Motor neuron (in vitro differentiated cells): Measurements from ENCODE around the gene SEC24B. TPM values are rescaled to one million over a fixed set of nuclear protein-coding genes. Genes with fewer than 3 reads are reported as not detected.
A peak's percentile ranks its signal among the peaks of the same experiment; 100 is the strongest.

ENCODE experiments used
- ATAC-seq, 8 experiments: fragments of 200-7000 bp; cut with Tn5 transposase; replicated peaks in 6 of 8; 2 replicates each; pipeline ENCODE4 v1.8.0; 2021; ENCODE audit warnings: mild to moderate bottlenecking in 8 of 8, moderate library complexity in 8 of 8
- H3K27ac ChIP-seq, 2 donors: fragments of 250-450 bp; sonication (Bioruptor Pico); 2 replicates each; pipeline ENCODE4 v1.9.0; 2021; ENCODE audit warnings: antibody characterized with exemption in 2 of 2, mild to moderate bottlenecking in 2 of 2, moderate library complexity in 1 of 2
- H3K4me1 ChIP-seq, 2 donors: fragments of 250-450 bp; sonication (Bioruptor Pico); replicated peaks in 1 of 2; 2 replicates each; pipeline ENCODE4 v1.6.1; 2021; ENCODE audit warnings: antibody characterized with exemption in 2 of 2, mild to moderate bottlenecking in 2 of 2, moderate library complexity in 1 of 2
- H3K4me3 ChIP-seq, 5 donors: fragments of 250-450 bp; sonication (Bioruptor Pico); 2 replicates each; pipeline ENCODE4 v1.9.0; 2021; ENCODE audit warnings: antibody characterized with exemption in 5 of 5, mild to moderate bottlenecking in 5 of 5, moderate library complexity in 4 of 5
- WGBS, 10 experiments: fragments of 450-650 bp; shearing (Covaris generic); methylation state at CpG; one replicate each; pipeline ENCODE4 v1.0.0; 2022; 5-methylcytosine and 5-hydroxymethylcytosine counted together
- in situ Hi-C, 9 experiments: fragments of 400-800 bp; cut with MboI; loops; one replicate each; pipeline ENCODE4 v1.15.0; 2021; ENCODE audit warnings: low sequenced_read_pairs in 9 of 9, low pct_unique_long_range_greater_than_20kb in 2 of 9; ENCODE audit not compliant: unreplicated experiment in 9 of 9
- total RNA-seq, 8 experiments: library from RNA; unstranded; fragments of 300-600 nt; gene quantifications; 2 replicates each; pipeline versions ENCODE4 v1.2.3 to v1.2.4, GENCODE V29; 2022

SEC24B gene
- total RNA-seq, 8 experiments from 2014 or later = 15.9 to 28.5 (median 22.4) TPM

DNA sequence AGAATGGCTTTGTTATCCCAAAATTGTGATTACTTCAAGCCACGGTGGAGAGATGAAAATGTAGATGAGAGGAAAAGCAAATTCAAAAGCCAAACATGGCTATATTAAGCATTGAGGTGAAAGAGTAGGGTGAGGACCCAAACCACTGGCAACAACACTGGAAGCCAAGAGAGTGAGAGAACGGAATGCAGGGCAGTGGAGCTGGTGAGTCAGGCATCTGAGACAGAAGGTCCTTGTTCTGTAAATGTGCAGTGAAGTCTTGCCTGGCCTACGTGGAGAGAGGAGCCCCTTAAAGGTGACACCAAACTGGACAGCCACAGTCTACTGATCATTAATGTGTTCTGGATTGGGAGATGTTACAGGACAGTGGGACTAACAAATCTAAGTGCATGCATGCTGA lies 22.8 kb upstream of the SEC24B start:
- Histone ChIP-seq H3K4me1 (peaks cover 0 to 5% of the 10 kb centered on the region in 2 donors), H3K4me3 (no peak overlapping the region), H3K27ac (no peak overlapping the region)
- in situ Hi-C loops = loop anchor here in 4 of 9 experiments (25.0 kb wide), 3 partner anchors 552 to 577 kb away; no protein-coding TSS in a partner anchor
- ATAC-seq = no peak
- 45 to 100% (median 81%) methylated on average over 1 to 3 of the region's 3 CpGs; no CpG with 5 or more reads in 2 of the 10 experiments for WGBS, 10 experiments

DNA sequence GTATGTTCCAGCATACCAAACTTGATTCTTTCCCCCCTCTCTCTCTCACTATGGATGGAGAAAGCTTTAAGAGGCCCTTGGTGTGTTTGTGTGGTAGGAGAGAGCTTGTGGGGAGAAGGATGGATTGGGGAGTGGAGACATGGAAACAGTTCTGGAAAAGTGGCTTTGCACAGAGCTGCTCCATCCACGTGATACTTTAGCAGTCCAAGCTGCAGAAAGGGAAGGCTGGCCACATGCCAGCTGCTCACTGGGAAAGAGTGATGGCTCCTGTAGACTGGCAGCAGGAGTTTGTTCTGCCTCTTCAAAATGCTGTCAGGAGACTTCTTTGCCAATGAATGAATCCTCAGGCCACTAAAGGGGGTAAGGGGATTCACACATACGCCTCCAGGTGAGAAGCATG lies 21.7 kb upstream of the SEC24B start:
- H3K27ac ChIP-seq = no peak overlapping the region
- in situ Hi-C loops = loop anchor here in 4 of 9 experiments (25.0 kb wide), 3 partner anchors 550 to 575 kb away; no protein-coding TSS in a partner anchor
- peaks cover 0 to 5% of the 10 kb centered on the region in 2 donors for H3K4me1 ChIP-seq
- 58 to 100% (median 67%) methylated on average over 1 to 2 of the region's 2 CpGs; no CpG with 5 or more reads in 5 of the 10 experiments for WGBS, 10 experiments
- no peak overlapping the region for H3K4me3 ChIP-seq
- peak in 7 of 8 experiments; percentile 19 to 80 (median 41) for ATAC-seq

DNA sequence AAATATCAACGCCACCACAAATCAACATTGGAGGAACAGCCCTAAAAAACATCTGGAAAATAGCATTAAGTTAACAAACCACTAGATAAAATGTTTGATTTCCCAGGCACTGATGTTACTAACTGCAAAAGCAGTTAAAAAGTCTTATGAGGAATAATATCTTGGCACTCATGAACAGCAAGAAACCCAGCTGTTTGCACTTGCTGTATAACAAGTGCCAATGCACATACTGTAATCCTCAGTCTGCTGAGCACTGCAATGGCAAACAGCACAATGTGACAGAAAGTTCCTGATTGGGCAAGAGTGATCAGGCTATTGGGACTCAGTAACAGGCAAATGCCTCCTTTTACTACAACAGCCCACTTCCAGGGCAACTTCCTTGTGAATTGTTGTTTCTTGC lies 20.8 kb upstream of the SEC24B start:
- in situ Hi-C loops = loop anchor here in 4 of 9 experiments (25.0 kb wide), 3 partner anchors 550 to 575 kb away; no protein-coding TSS in a partner anchor
- no peak overlapping the region for H3K27ac ChIP-seq
- H3K4me3 ChIP-seq = no peak overlapping the region
- peak in 2 of 8 experiments; percentile 29 to 39 for ATAC-seq
- H3K4me1 ChIP-seq = peaks cover 0 to 2% of the 10 kb centered on the region in 2 donors
- 0 to 100% (median 50%) methylated on average over 1 of the region's 1 CpG; no CpG with 5 or more reads in 2 of the 10 experiments for WGBS, 10 experiments

DNA sequence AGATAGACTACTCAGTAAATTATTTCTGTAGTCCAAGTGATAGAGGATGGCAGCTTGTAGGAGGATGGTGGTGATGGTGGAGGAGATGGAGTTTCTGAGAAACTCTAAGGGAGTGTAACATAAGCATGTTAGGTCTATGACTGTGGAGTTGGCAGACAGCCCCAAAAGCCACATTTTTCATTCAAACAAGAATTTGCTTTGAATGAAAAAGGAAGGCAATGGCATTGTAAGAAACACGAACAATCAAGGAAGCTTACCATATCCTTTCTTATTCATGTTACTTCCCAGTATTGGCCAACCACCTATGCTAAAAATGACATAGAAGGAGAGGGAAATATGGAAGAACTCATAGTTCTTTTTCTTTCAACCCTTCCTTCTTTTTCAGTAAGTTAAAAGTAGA lies 18.7 kb upstream of the SEC24B start:
- no peak for ATAC-seq
- no peak overlapping the region for H3K4me3 ChIP-seq
- in situ Hi-C loops = loop anchor here in 4 of 9 experiments (25.0 kb wide), 3 partner anchors 547 to 578 kb away; no protein-coding TSS in a partner anchor
- 14 to 88% (median 50%) methylated on average over 1 of the region's 1 CpG; no CpG with 5 or more reads in 1 of the 10 experiments for WGBS, 10 experiments
- no peaks in the 10 kb centered on the region for H3K4me1 ChIP-seq
- H3K27ac ChIP-seq = no peak overlapping the region

DNA sequence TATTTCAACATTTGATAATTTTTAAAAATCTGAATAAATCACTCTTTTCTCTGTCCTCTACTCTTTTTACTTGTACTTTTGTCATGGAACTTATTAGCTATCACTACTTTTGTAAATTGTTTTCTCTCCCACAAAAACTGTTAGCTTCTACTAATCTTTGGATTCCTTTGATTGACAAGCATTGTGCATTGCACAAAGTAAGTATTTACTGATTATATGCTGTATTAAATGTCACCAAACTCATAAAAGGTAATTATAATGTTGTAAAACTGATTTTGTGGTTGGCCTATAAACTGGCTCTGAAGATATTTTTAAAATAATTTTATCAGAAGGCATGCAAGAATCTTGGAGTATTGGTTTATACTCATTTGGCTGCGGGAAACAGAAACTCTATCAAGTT lies 15.0 kb upstream of the SEC24B start:
- Histone ChIP-seq H3K4me1 (no peaks in the 10 kb centered on the region), H3K27ac (no peak overlapping the region), H3K4me3 (no peak overlapping the region)
- ATAC-seq = no peak
- 80 to 100% (median 97%) methylated on average over 1 of the region's 1 CpG; no CpG with 5 or more reads in 2 of the 10 experiments for WGBS, 10 experiments
- in situ Hi-C loops = loop anchor here in 4 of 9 experiments (25.0 kb wide), 3 partner anchors 544 to 581 kb away; no protein-coding TSS in a partner anchor

DNA sequence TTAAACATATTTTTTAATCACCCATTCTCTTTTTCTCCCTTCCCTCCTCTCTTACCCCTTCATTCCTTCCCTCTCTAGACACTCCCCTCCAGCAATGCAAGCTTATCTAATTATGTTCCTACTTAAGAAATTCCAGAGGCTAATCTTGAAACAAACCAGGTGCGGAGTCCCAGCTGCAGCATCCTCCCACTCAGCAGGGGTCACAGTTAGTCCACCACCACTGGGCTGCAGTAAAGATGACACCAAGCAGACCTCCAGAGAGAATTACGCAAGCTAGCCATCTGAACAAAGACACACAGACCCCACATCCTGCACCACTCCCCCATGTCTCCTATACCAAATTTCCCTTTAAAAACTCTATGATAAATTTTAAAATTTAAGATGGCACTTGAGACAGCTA lies 13.9 kb upstream of the SEC24B start:
- in situ Hi-C loops = loop anchor here in 5 of 9 experiments (10.0 to 25.0 kb wide), 5 partner anchors 385 to 582 kb away; partner anchors contain the start of gene CFI (in 2 of the 5)
- Histone ChIP-seq H3K4me1 (peaks cover under 1 to 5% of the 10 kb centered on the region in 2 donors), H3K4me3 (no peak overlapping the region), H3K27ac (no peak overlapping the region)
- ATAC-seq = no peak
- 70 to 100% (median 96%) methylated on average over 1 to 2 of the region's 2 CpGs; no CpG with 5 or more reads in 4 of the 10 experiments for WGBS, 10 experiments

DNA sequence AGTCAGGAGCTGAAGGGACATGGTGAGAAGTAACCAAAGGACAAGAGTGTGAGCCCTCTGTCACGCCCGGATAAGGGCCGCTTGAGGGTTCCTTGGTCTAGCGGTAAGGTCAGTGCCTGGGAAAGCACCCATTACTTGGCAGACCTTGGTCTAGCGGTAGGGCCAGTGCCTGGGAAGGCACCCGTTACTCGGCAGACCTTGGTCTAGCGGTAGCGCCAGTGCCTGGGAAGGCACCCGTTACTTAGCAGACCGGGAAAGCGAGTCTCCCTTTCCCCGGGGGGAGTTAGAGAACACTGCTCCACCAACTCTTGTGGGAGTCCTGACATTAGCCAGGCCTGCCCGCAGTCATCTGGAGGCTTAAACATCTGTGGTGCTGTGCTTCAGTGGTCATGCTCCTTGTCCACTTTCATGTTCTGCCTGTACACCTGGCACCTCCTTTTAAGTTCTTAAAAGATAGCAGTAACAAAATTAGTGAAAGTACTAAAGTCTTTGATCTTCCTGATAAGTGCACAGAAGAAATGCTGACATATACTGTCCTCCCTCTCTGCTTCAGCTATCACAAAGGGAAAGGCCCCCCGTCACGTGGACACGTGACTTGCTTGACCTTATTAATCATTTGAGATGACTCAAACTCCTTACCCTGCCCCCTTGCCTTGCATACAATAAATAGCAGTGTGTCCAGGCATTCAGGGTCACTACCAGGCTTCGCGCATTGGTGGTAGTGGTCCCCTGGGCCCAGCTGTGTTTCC lies 9.3 kb upstream of the SEC24B start:
- H3K4me1 ChIP-seq = peaks cover 2 to 8% of the 10 kb centered on the region in 2 donors
- H3K4me3 ChIP-seq = no peak overlapping the region
- ATAC-seq = peak in 5 of 8 experiments; percentile 44 to 86 (median 67)
- 76 to 92% (median 89%) methylated on average over 3 to 15 of the region's 19 CpGs; no CpG with 5 or more reads in 4 of the 10 experiments for WGBS, 10 experiments
- in situ Hi-C loops = loop anchor here in 5 of 9 experiments (10.0 to 25.0 kb wide), 5 partner anchors 381 to 587 kb away; partner anchors contain the start of gene CFI (in 2 of the 5)
- H3K27ac ChIP-seq = no peak overlapping the region

DNA sequence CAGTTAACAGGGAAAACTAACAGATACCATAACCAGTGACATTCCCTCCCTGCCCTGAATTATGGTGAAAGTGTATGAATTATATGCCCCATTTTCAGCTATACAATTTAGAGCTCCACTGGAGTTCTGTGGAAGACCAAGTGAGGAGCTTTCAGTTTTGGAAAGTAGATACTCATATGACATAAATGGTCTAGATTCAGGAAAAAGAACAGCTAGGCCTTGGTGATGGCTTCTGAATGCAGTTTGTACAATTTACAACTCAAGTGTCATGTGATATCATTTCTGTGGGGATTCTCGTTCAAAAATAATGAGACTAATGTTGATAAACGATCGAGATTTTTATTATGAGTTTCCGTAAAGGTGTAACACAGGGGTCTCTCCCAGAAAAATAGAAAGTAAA lies 8.2 kb upstream of the SEC24B start:
- no peak for ATAC-seq
- 75 to 95% (median 87%) methylated on average over 3 to 4 of the region's 4 CpGs; no CpG with 5 or more reads in 2 of the 10 experiments for WGBS, 10 experiments
- Histone ChIP-seq H3K4me1 (peaks cover 2 to 8% of the 10 kb centered on the region in 2 donors), H3K27ac (no peak overlapping the region), H3K4me3 (no peak overlapping the region)
- in situ Hi-C loops = loop anchor here in 5 of 9 experiments (10.0 to 25.0 kb wide), 4 partner anchors 379 to 537 kb away; partner anchors contain the start of genes CFI (in 4 of the 5) and GAR1 (in 2 of the 5)

DNA sequence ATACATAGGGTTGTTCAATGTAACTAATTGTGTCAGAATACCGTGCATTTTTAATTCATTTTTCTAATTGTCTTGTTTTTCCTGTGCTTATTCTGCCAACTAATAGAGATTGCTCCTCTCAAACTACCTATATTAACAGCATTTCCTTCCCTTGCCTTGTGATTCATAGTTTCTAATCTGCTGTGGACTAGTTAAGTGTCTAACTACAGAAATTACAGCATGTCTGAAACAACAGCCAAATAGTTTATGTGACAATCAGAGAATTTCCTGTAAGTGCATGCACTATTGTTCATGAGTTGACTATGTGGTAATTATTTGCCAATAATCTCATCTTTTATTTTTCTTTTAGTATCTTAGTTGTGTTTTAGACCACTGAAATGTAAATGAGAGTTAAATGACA lies 4.1 kb upstream of the SEC24B start:
- 50 to 100% (median 100%) methylated on average over 1 of the region's 1 CpG; no CpG with 5 or more reads in 2 of the 10 experiments for WGBS, 10 experiments
- Histone ChIP-seq H3K27ac (no peak overlapping the region), H3K4me1 (peaks cover 2 to 14% of the 10 kb centered on the region in 2 donors), H3K4me3 (no peak overlapping the region)
- ATAC-seq = no peak
- in situ Hi-C loops = loop anchor here in 5 of 9 experiments (10.0 to 25.0 kb wide), 4 partner anchors 375 to 533 kb away; partner anchors contain the start of genes CFI (in 4 of the 5) and GAR1 (in 2 of the 5)

DNA sequence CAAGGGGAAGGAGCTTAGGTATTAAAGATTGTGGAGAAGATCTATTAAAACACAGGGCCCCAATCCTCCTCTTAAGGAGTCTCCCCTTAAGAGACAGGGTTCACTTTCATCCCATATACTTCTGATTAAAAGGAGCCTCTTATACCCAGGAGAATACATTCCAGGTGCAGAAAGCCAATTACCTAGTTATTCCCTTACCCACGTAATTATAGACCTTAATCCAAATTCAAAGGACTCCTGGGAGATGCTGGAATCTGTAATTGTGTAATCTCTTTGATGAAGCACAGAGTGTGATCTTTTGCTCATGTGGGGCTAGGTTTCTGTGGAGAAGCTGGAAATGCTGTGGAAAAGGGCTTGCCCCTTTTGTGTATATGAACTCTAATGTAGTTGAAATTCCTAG lies 1.4 kb upstream of the SEC24B start:
- no peak for ATAC-seq
- in situ Hi-C loops = loop anchor here in 4 of 9 experiments (25.0 kb wide), 2 partner anchors 380 to 530 kb away; partner anchors contain the start of genes CFI (in 2 of the 4) and GAR1 (in 2 of the 4)
- Histone ChIP-seq H3K27ac (no peak overlapping the region), H3K4me3 (peak overlapping the region in 3 of 5 donors; percentile 87 to 98 (median 97)), H3K4me1 (peaks cover 11 to 21% of the 10 kb centered on the region in 2 donors)
- 80 to 100% (median 100%) methylated on average over 1 of the region's 1 CpG; no CpG with 5 or more reads in 3 of the 10 experiments for WGBS, 10 experiments

DNA sequence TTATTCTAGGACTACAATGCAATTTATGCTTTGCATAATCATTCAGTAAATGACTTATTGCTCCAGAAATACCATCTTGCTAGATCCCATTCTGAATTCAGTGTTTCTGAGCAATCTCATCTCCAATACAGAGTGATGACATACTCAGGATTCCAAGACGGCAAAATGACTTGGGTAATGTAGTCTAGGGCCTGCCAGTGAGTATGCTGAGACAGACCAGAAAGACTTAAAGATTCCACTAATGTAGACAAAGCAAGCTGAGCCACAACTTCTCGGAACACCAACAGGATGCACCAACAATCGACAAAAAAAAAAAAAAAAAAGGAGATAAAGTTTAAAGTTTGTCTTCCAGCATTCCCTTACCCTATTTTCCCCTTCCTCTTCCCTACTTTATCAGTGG lies 919 bp upstream of the SEC24B start:
- WGBS, 10 experiments = 0 to 70% (median 22%) methylated on average over 1 to 3 of the region's 3 CpGs; no CpG with 5 or more reads in 1 of the 10 experiments

More for the DNA sequence above, 919 bp upstream of the SEC24B start:
- H3K4me3 ChIP-seq = peak overlapping the region; percentile 87 to 99 (median 98)
- in situ Hi-C loops = loop anchor here in 4 of 9 experiments (25.0 kb wide), 2 partner anchors 380 to 530 kb away; partner anchors contain the start of genes CFI (in 2 of the 4) and GAR1 (in 2 of the 4)
- peaks cover 11 to 21% of the 10 kb centered on the region in 2 donors for H3K4me1 ChIP-seq
- ATAC-seq = peak in 3 of 8 experiments; percentile 2 to 11 (median 9)
- H3K27ac ChIP-seq = peak overlapping the region; percentile 86 to 95
